HUES6 (cell line): ENCODE measurements around the gene PRLH.
"Not testable (repeated sequence)": the region's sequence is repeated elsewhere in the genome, so short reads cannot be mapped to it uniquely, and the experiment has no call there.

Experiments
- H3K27ac ChIP-seq: 2 replicates; pipeline ENCODE4 v1.7.0; 2013; ENCODE audit warnings: low read depth, mild to moderate bottlenecking, low read length, inconsistent platforms
- H3K27me3 ChIP-seq: 2 replicates; pipeline ENCODE4 v1.6.1; 2013; ENCODE audit warnings: low read length; ENCODE audit not compliant: control insufficient read depth, insufficient read depth
- H3K36me3 ChIP-seq: 2 replicates; pipeline ENCODE4 v1.6.1; 2013; ENCODE audit warnings: low read length; ENCODE audit not compliant: control insufficient read depth, insufficient read depth
- H3K4me1 ChIP-seq: 2 replicates; pipeline ENCODE4 v1.6.1; 2013; ENCODE audit warnings: low read length; ENCODE audit not compliant: control insufficient read depth, insufficient read depth
- H3K4me3 ChIP-seq: 2 replicates; pipeline ENCODE4 v1.5.1; 2013; ENCODE audit warnings: low read depth, low read length
- H3K9ac ChIP-seq: one replicate; pipeline ENCODE4 v1.6.1; 2013; ENCODE audit warnings: mild to moderate bottlenecking, low read length
- H3K9me3 ChIP-seq: 2 replicates; pipeline ENCODE4 v1.6.1; 2013; ENCODE audit warnings: low read depth, low read length; ENCODE audit not compliant: control insufficient read depth, insufficient read depth

PRLH gene

GRCh38 chr2:237585590-237586221, 19.3 kb downstream of the PRLH start:
- Histone ChIP-seq H3K36me3 (peaks cover 38% of the 10 kb centered on the region), H3K4me3 (no peak overlapping the region), H3K9ac (no peak overlapping the region), H3K4me1 (peaks cover 36% of the 10 kb centered on the region), H3K27ac (no peak overlapping the region; the same call in 1 of the 2 replicates), H3K27me3 (no peaks in the 10 kb centered on the region), H3K9me3 (no peaks in the 10 kb centered on the region)

- Histone ChIP-seq H3K9me3 (no peaks in the 10 kb centered on the region), H3K9ac (peak overlapping the region; percentile 56), H3K4me1 (peaks cover 46% of the 10 kb centered on the region), H3K27me3 (no peaks in the 10 kb centered on the region), H3K4me3 (peak overlapping the region; percentile 70), H3K36me3 (peaks cover 22% of the 10 kb centered on the region), H3K27ac (no peak overlapping the region; the same call in 1 of the 2 replicates)
Measured at GRCh38 chr2:237588044-237588696, 21.8 kb downstream of the PRLH start.

GRCh38 chr2:237590272-237591140, 24.1 kb downstream of the PRLH start, which contains the start of gene RAB17:
Gene RAB17, minus strand, starts transcription at chr2:237590734. Its CDS starts 4,580 bp downstream, at chr2:237586154.
- Histone ChIP-seq H3K9me3 (no peaks in the 10 kb centered on the region), H3K4me1 (peaks cover 69% of the 10 kb centered on the region), H3K27ac (peak within 1 kb of the TSS; percentile 67), H3K27me3 (no peaks in the 10 kb centered on the region), H3K4me3 (peak within 1 kb of the TSS; percentile 70), H3K36me3 (peaks cover 11% of the 10 kb centered on the region; the same call in 1 of the 2 replicates), H3K9ac (peak within 1 kb of the TSS; percentile 86)

- 0 out of 2 replicates have a peak, but pooled peaks cover 4% of the 10 kb centered on the region for H3K36me3 ChIP-seq
- H3K4me1 ChIP-seq: peaks cover 63% of the 10 kb centered on the region
- H3K4me3 ChIP-seq: peak overlapping the region; percentile 70
- H3K27me3 ChIP-seq: no peaks in the 10 kb centered on the region
- no peaks in the 10 kb centered on the region for H3K9me3 ChIP-seq
- H3K9ac ChIP-seq: peak overlapping the region; percentile 86
- H3K27ac ChIP-seq: peak overlapping the region; percentile 67
Measured at GRCh38 chr2:237591141-237591881, 24.9 kb downstream of the PRLH start.

- H3K36me3 ChIP-seq: no peaks in the 10 kb centered on the region
- peak overlapping the region; percentile 63 for H3K9ac ChIP-seq
- H3K4me3 ChIP-seq: no peak overlapping the region
- no peak overlapping the region for H3K27ac ChIP-seq
- H3K4me1 ChIP-seq: peaks cover 66% of the 10 kb centered on the region
- H3K9me3 ChIP-seq: no peaks in the 10 kb centered on the region
- H3K27me3 ChIP-seq: no peaks in the 10 kb centered on the region
Measured at GRCh38 chr2:237592425-237592980, 26.1 kb downstream of the PRLH start.

- Histone ChIP-seq H3K36me3 (no peaks in the 10 kb centered on the region), H3K9me3 (no peaks in the 10 kb centered on the region), H3K27me3 (no peaks in the 10 kb centered on the region), H3K27ac (no peak overlapping the region), H3K4me3 (no peak overlapping the region), H3K9ac (peak overlapping the region; percentile 63), H3K4me1 (peaks cover 69% of the 10 kb centered on the region)
Measured at GRCh38 chr2:237593036-237593435, 26.7 kb downstream of the PRLH start.

- H3K4me3 ChIP-seq: peak overlapping the region; percentile 19; the same call in 1 of the 2 replicates
- no peaks in the 10 kb centered on the region for H3K9me3 ChIP-seq
- no peaks in the 10 kb centered on the region for H3K36me3 ChIP-seq
- peaks cover 76% of the 10 kb centered on the region for H3K4me1 ChIP-seq
- H3K27me3 ChIP-seq: no peaks in the 10 kb centered on the region
- H3K27ac ChIP-seq: peak overlapping the region; percentile 72; the same call in 1 of the 2 replicates
- peak overlapping the region; percentile 63 for H3K9ac ChIP-seq
Measured at GRCh38 chr2:237593596-237594320, 27.4 kb downstream of the PRLH start.

- H3K9ac ChIP-seq: peak overlapping the region; percentile 63
- H3K9me3 ChIP-seq: no peaks in the 10 kb centered on the region
- no peaks in the 10 kb centered on the region for H3K27me3 ChIP-seq
- peaks cover 83% of the 10 kb centered on the region for H3K4me1 ChIP-seq
- H3K4me3 ChIP-seq: peak overlapping the region; percentile 8; the same call in 1 of the 2 replicates
- peak overlapping the region; percentile 72; the same call in 1 of the 2 replicates for H3K27ac ChIP-seq
- no peaks in the 10 kb centered on the region for H3K36me3 ChIP-seq
Measured at GRCh38 chr2:237594514-237594871, 28.1 kb downstream of the PRLH start.

GRCh38 chr2:237595829-237596519, 29.6 kb downstream of the PRLH start:
- not testable (repeated sequence) for H3K9me3 ChIP-seq, H3K4me3 ChIP-seq, H3K27ac ChIP-seq, H3K36me3 ChIP-seq, H3K9ac ChIP-seq, H3K27me3 ChIP-seq
- peaks cover 88% of the 10 kb centered on the region for H3K4me1 ChIP-seq
